ENCODE data around the gene FIBIN. TPM values are rescaled to one million over a fixed set of nuclear protein-coding genes. Genes with fewer than 3 reads are reported as not detected.

Gene FIBIN
- total RNA-seq (10 to 100 TPM in 6 of 7 donors, 1 to 10 TPM in 1; 5.2 to 28.4 (median 15.9) TPM), polyA plus RNA-seq (10 to 100 TPM; 29.4 to 43.9 TPM)
- long read RNA-seq, donor 1, transcript FIBIN-201 (1 exons, 1,938 nt): major isoform, 57 of 57 reads
- long read RNA-seq, donor 1, partial matches to known transcripts: 0 of 57 reads
- long read RNA-seq, donor 1, other reads (novel, unspliced or antisense): 0 of 57 reads
- long read RNA-seq, donor 2, transcript FIBIN-201 (1 exons, 1,938 nt): major isoform, 6 of 6 reads
- long read RNA-seq, donor 2, partial matches to known transcripts: 0 of 6 reads
- long read RNA-seq, donor 2, other reads (novel, unspliced or antisense): 0 of 6 reads
- long read RNA-seq, donor 3, transcript FIBIN-201 (1 exons, 1,938 nt): major isoform, 31 of 31 reads
- long read RNA-seq, donor 3, partial matches to known transcripts: 0 of 31 reads
- long read RNA-seq, donor 3, other reads (novel, unspliced or antisense): 0 of 31 reads

GRCh38 chr11:26993965-26994457 is at the start of gene FIBIN:
Gene FIBIN, plus strand, starts transcription at chr11:26994112. Its CDS starts 415 bp downstream, at chr11:26994527.
- H3K9me3 ChIP-seq: no peaks in the 10 kb centered on the region
- H3K4me1 ChIP-seq (ENCODE audit: insufficient read depth): peaks cover 5% of the 10 kb centered on the region
- no peaks in the 10 kb centered on the region for H3K36me3 ChIP-seq
- no peak for TF ChIP-seq CTCF (IDR thresholded peaks at IDR 0.05)
- peak; percentile 38 for TF ChIP-seq POLR2A (IDR thresholded peaks at IDR 0.05)
- H3K4me3 ChIP-seq: peak within 1 kb of the TSS; percentile 64
- peak; percentile 34 to 62 (median 52) for DNase-seq
- intact Hi-C loops (cut with DNase I): no loop called here
- WGBS, 3 donors: 1 to 6% (median 3%) methylated on average over 22 of the region's 22 CpGs
- peak within 1 kb of the TSS; percentile 2 to 46 for H3K27ac ChIP-seq
- H3K27me3 ChIP-seq: no peaks in the 10 kb centered on the region

- DNase-seq: no peak
- Histone ChIP-seq H3K27me3 (no peaks in the 10 kb centered on the region), H3K27ac (no peak overlapping the region), H3K36me3 (no peaks in the 10 kb centered on the region), H3K4me3 (no peak overlapping the region), H3K9me3 (no peaks in the 10 kb centered on the region), H3K4me1 (ENCODE audit: insufficient read depth) (no peaks in the 10 kb centered on the region)
- no peak for TF ChIP-seq POLR2A (IDR thresholded peaks at IDR 0.05)
- no peak for TF ChIP-seq CTCF (IDR thresholded peaks at IDR 0.05)
- no peak for TF ChIP-seq EP300 (IDR thresholded peaks at IDR 0.05)
- WGBS, 3 donors: 28 to 37% (median 35%) methylated on average over 3 of the region's 3 CpGs
- intact Hi-C loops (cut with DNase I): no loop called here
Measured at GRCh38 chr11:26944866-26945664, 48.8 kb upstream of the FIBIN start.

GRCh38 chr11:26946257-26946716 is 47.6 kb upstream of the FIBIN start:
- intact Hi-C loops (cut with DNase I): no loop called here
- Histone ChIP-seq H3K27me3 (no peaks in the 10 kb centered on the region), H3K4me1 (ENCODE audit: insufficient read depth) (no peaks in the 10 kb centered on the region), H3K9me3 (no peaks in the 10 kb centered on the region), H3K4me3 (no peak overlapping the region), H3K36me3 (no peaks in the 10 kb centered on the region), H3K27ac (no peak overlapping the region)
- no peak for DNase-seq
- TF ChIP-seq POLR2A (IDR thresholded peaks at IDR 0.05): no peak
- TF ChIP-seq CTCF (IDR thresholded peaks at IDR 0.05): no peak
- no peak for TF ChIP-seq EP300 (IDR thresholded peaks at IDR 0.05)
- WGBS, 3 donors: 64 to 79% (median 68%) methylated on average over 2 of the region's 2 CpGs

- Histone ChIP-seq H3K36me3 (no peaks in the 10 kb centered on the region), H3K27me3 (no peaks in the 10 kb centered on the region), H3K4me1 (ENCODE audit: insufficient read depth) (no peaks in the 10 kb centered on the region), H3K9me3 (no peaks in the 10 kb centered on the region), H3K27ac (no peak overlapping the region), H3K4me3 (no peak overlapping the region)
- WGBS, 3 donors: 4 to 7% (median 5%) methylated on average over 2 of the region's 2 CpGs
- DNase-seq: peak; percentile 39 to 78 (median 41)
- TF ChIP-seq EP300 (IDR thresholded peaks at IDR 0.05): peak; percentile 61
- TF ChIP-seq CTCF (IDR thresholded peaks at IDR 0.05): no peak
- intact Hi-C loops (cut with DNase I): no loop called here
Measured at GRCh38 chr11:26947379-26947844, 46.5 kb upstream of the FIBIN start.

Data from ovary (tissue), 10 donors.